Natural killer cell (primary cell): Measurements from ENCODE around the gene ZFYVE16. TPM values are rescaled to one million over a fixed set of nuclear protein-coding genes. Genes with fewer than 3 reads are reported as not detected.

ENCODE experiments used
- ATAC-seq, 3 donors: fragments of 150-1000 bp in 2 of 3; fragments of 200-7000 bp in 1 of 3; cut with Tn5 transposase; 1 replicate in 1 of 3; 2 replicates in 2 of 3; pipeline ENCODE4 v1.10.0; 2021; ENCODE audit warnings: mild to moderate bottlenecking in 2 of 3, moderate library complexity in 2 of 3
- DNase-seq, 2 donors: peaks; one replicate each; pipeline versions ENCODE4 v3.0.0 to v3.0.0-alpha.2; 2013 to 2021; ENCODE audit warnings: mixed read lengths in 1 of 2
- H3K27ac ChIP-seq: one replicate; pipeline ENCODE4 v1.5.1; 2013; ENCODE audit warnings: mild to moderate bottlenecking, low read length
- H3K27me3 ChIP-seq: one replicate; pipeline ENCODE4 v1.6.1; 2013; ENCODE audit warnings: low read length; ENCODE audit not compliant: control insufficient read depth, insufficient read depth
- H3K36me3 ChIP-seq: one replicate; pipeline ENCODE4 v1.6.1; 2013; ENCODE audit warnings: low read length; ENCODE audit not compliant: control insufficient read depth, insufficient read depth
- H3K4me1 ChIP-seq: one replicate; pipeline ENCODE4 v1.6.1; 2013; ENCODE audit warnings: low read length; ENCODE audit not compliant: control insufficient read depth, insufficient read depth
- H3K4me3 ChIP-seq: one replicate; pipeline ENCODE4 v1.5.1; 2013; ENCODE audit warnings: low read length
- H3K9me3 ChIP-seq: one replicate; pipeline ENCODE4 v1.6.1; 2013; ENCODE audit warnings: low read length; ENCODE audit not compliant: control insufficient read depth, insufficient read depth
- H3K27ac Mint-ChIP-seq, 2 donors: one replicate each; pipeline ENCODE4 v1.8.0; 2022; ENCODE audit warnings: mild to moderate bottlenecking in 2 of 2, mixed read lengths in 2 of 2, moderate library complexity in 1 of 2
- H3K27me3 Mint-ChIP-seq, 2 donors: one replicate each; pipeline ENCODE4 v1.8.0; 2022; ENCODE audit warnings: low read depth in 2 of 2, mixed read lengths in 2 of 2
- H3K36me3 Mint-ChIP-seq: one replicate; pipeline ENCODE4 v1.8.0; 2022; ENCODE audit warnings: mixed read lengths
- H3K4me1 Mint-ChIP-seq, 2 donors: one replicate each; pipeline ENCODE4 v1.8.0; 2022; ENCODE audit warnings: mixed read lengths in 2 of 2
- H3K4me3 Mint-ChIP-seq: one replicate; pipeline ENCODE4 v1.8.0; 2022; ENCODE audit warnings: mild to moderate bottlenecking, moderate library complexity, mixed read lengths
- H3K9me3 Mint-ChIP-seq, 2 donors: one replicate each; pipeline ENCODE4 v1.8.0; 2022; ENCODE audit warnings: mixed read lengths in 2 of 2
- WGBS: methylation state at CpG from one replicate; pipeline ENCODE4 v1.1.7; 2013; ENCODE audit warnings: missing lambda C conversion rate; ENCODE audit not compliant: insufficient coverage; 5-methylcytosine and 5-hydroxymethylcytosine counted together
- intact Hi-C: fragments of 100-400 bp; cut with micrococcal nuclease; formaldehyde crosslinking; loops from one replicate; pipeline ENCODE4 v1.14.2; 2022
- total RNA-seq, 4 donors: library from RNA; stranded (reverse); fragments of 120-200 nt in 1 of 4; gene quantifications; one replicate each; pipeline versions ENCODE4 v1.2.3 to v1.2.4, GENCODE V29; 2013 to 2022
- TF ChIP-seq, protein P1 (sequence below): fragments of 200-600 bp; IDR thresholded peaks from one replicate; pipeline ENCODE4 v1.8.0; 2022; ENCODE audit warnings: antibody characterized with exemption

The ZFYVE16 gene
- total RNA-seq, 3 donors from 2014 or later (not counting 1 experiment from before 2014, with no cell fraction given) = 24.4 to 36.6 (median 30.1) TPM

DNA sequence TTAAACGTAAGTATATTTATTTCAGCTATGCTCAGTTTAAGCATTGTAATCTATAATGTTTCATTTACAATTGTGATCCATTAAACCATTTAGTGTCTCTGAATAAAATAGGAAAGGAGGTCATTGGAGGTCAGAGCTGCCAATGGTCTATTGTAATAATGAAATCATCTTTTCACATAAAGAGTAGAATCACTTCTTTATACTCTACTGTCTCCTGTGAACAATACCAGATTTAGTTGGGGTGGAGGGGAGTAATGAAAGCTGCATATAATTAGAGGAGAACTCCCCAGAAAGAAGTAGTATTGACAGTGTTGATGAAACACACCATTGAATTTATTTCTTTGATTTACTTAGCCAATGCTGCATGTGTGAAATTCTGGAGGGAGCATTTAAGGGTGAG lies 35.1 kb upstream of the ZFYVE16 start:
- H3K27ac ChIP-seq = no peak overlapping the region
- no peaks in the 10 kb centered on the region for H3K27me3 ChIP-seq
- no peaks in the 10 kb centered on the region for H3K9me3 ChIP-seq
- H3K36me3 Mint-ChIP-seq = no peaks in the 10 kb centered on the region
- TF ChIP-seq, protein P1, sequence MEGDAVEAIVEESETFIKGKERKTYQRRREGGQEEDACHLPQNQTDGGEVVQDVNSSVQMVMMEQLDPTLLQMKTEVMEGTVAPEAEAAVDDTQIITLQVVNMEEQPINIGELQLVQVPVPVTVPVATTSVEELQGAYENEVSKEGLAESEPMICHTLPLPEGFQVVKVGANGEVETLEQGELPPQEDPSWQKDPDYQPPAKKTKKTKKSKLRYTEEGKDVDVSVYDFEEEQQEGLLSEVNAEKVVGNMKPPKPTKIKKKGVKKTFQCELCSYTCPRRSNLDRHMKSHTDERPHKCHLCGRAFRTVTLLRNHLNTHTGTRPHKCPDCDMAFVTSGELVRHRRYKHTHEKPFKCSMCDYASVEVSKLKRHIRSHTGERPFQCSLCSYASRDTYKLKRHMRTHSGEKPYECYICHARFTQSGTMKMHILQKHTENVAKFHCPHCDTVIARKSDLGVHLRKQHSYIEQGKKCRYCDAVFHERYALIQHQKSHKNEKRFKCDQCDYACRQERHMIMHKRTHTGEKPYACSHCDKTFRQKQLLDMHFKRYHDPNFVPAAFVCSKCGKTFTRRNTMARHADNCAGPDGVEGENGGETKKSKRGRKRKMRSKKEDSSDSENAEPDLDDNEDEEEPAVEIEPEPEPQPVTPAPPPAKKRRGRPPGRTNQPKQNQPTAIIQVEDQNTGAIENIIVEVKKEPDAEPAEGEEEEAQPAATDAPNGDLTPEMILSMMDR = no peak
- whole genome bisulfite sequencing = no CpG with 5 or more reads among the region's 1 CpG
- H3K4me3 ChIP-seq = no peak overlapping the region
- no peak for ATAC-seq
- no peak overlapping the region for H3K4me3 Mint-ChIP-seq
- H3K4me1 ChIP-seq = no peaks in the 10 kb centered on the region
- peaks cover 0 to 8% of the 10 kb centered on the region in 2 donors for H3K27me3 Mint-ChIP-seq
- H3K27ac Mint-ChIP-seq = no peak overlapping the region
- no peaks in the 10 kb centered on the region for H3K9me3 Mint-ChIP-seq
- DNase-seq = no peak
- no peaks in the 10 kb centered on the region for H3K36me3 ChIP-seq
- intact Hi-C loops = no loop called here
- no peaks in the 10 kb centered on the region for H3K4me1 Mint-ChIP-seq

DNA sequence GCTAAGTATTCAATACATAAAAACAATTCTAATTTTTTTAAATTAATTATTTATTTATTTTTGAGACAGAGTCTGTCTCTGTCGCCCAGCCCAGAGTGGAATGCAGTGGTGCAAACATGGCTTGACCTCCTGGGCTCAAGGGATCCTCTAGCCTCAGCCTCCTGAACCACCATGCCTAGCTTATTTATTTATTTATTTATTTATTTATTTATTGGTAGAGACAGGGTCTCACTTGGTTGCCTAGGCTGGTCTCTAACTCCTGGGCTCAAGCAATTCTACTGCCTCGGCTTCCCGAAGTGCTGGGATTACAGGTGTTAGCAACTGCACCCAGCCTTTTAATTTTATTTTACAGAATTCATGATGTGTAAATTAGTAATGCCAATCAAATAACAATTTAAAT lies 33.7 kb upstream of the ZFYVE16 start:
- no peaks in the 10 kb centered on the region for H3K36me3 Mint-ChIP-seq
- H3K27ac ChIP-seq = no peak overlapping the region
- H3K27ac Mint-ChIP-seq = no peak overlapping the region
- no peak overlapping the region for H3K4me3 ChIP-seq
- no peaks in the 10 kb centered on the region for H3K27me3 ChIP-seq
- H3K36me3 ChIP-seq = no peaks in the 10 kb centered on the region
- H3K4me3 Mint-ChIP-seq = no peak overlapping the region
- ATAC-seq = no peak
- intact Hi-C loops = no loop called here
- no peaks in the 10 kb centered on the region for H3K4me1 ChIP-seq
- H3K4me1 Mint-ChIP-seq = no peaks in the 10 kb centered on the region
- peaks cover 0 to 8% of the 10 kb centered on the region in 2 donors for H3K27me3 Mint-ChIP-seq
- H3K9me3 Mint-ChIP-seq = no peaks in the 10 kb centered on the region
- 100% methylated on average over 3 of the region's 3 CpGs for WGBS
- no peaks in the 10 kb centered on the region for H3K9me3 ChIP-seq
- no peak for DNase-seq
- TF ChIP-seq, protein P1 = no peak

DNA sequence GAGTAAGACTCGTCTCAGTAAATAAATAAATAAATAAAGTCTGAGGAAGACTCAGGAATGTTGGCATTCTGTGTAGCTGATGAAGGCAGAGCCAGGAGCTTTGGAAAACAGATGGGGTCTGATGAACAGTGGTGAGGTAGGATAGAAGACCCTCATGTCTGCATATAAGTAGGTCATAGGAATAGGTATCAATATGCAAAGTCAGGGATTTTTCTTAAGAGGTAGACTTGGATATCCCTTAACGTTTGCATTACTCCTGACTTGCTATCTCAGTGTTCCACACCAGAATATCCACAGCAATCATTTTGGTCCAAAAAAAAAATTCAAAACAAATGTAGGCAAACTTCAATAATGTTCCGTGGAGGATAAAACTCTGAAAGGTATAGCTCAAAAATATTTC lies 31.3 kb upstream of the ZFYVE16 start:
- Histone ChIP-seq H3K4me3 (no peak overlapping the region), H3K36me3 (no peaks in the 10 kb centered on the region), H3K4me1 (no peaks in the 10 kb centered on the region), H3K9me3 (no peaks in the 10 kb centered on the region), H3K27ac (no peak overlapping the region), H3K27me3 (no peaks in the 10 kb centered on the region)
- DNase-seq (no peak), ATAC-seq (no peak)
- 87% methylated on average over 2 of the region's 3 CpGs for WGBS
- intact Hi-C loops = no loop called here
- Mint-ChIP-seq H3K4me3 (no peak overlapping the region), H3K36me3 (no peaks in the 10 kb centered on the region), H3K9me3 (no peaks in the 10 kb centered on the region), H3K27ac (no peak overlapping the region), H3K4me1 (no peaks in the 10 kb centered on the region), H3K27me3 (peaks cover 0 to 2% of the 10 kb centered on the region in 2 donors)
- TF ChIP-seq, protein P1 = no peak

DNA sequence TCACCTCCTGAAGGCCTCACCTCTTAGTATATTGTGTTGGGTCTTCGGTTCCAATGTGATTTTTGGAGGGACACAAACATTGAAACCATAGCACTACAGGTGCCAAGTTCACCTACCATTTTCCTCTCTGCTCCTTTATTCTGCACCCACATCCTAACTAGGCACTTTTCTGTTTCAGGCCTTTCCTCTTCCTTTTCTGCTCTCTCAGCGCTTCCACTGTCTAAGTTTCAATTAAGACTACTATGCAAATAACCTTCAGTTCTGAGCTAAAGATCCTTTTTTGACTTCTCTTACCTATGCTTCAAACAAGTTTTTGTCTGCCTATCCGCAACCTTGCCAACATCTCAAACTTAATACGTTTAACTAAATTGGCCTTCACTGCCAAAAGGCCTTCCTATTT lies 25.4 kb upstream of the ZFYVE16 start:
- no peak for ATAC-seq
- Mint-ChIP-seq H3K4me3 (no peak overlapping the region), H3K36me3 (no peaks in the 10 kb centered on the region), H3K27ac (no peak overlapping the region), H3K27me3 (peaks cover 10 to 17% of the 10 kb centered on the region in 2 donors), H3K4me1 (no peaks in the 10 kb centered on the region), H3K9me3 (no peaks in the 10 kb centered on the region)
- intact Hi-C loops = no loop called here
- Histone ChIP-seq H3K4me3 (no peak overlapping the region), H3K9me3 (no peaks in the 10 kb centered on the region), H3K36me3 (no peaks in the 10 kb centered on the region), H3K27me3 (no peaks in the 10 kb centered on the region), H3K4me1 (no peaks in the 10 kb centered on the region), H3K27ac (no peak overlapping the region)
- 89% methylated on average over 4 of the region's 4 CpGs for WGBS
- no peak for DNase-seq
- TF ChIP-seq, protein P1 = no peak
